WTC11 (cell line): ENCODE measurements around the gene MAP3K5.

Source experiments
- TF ChIP-seq, protein P1 (sequence below): fragments of 200-600 bp; IDR thresholded peaks from 2 replicates; pipeline ENCODE4 v1.8.0; 2022; ENCODE audit warnings: antibody characterized with exemption
- TF ChIP-seq, protein P2 (sequence below): sonication (generic); formaldehyde crosslinking; IDR thresholded peaks from 2 replicates; pipeline ENCODE4 v1.8.1; 2022; ENCODE audit warnings: missing genetic modification reagents, borderline replicate concordance

DNA sequence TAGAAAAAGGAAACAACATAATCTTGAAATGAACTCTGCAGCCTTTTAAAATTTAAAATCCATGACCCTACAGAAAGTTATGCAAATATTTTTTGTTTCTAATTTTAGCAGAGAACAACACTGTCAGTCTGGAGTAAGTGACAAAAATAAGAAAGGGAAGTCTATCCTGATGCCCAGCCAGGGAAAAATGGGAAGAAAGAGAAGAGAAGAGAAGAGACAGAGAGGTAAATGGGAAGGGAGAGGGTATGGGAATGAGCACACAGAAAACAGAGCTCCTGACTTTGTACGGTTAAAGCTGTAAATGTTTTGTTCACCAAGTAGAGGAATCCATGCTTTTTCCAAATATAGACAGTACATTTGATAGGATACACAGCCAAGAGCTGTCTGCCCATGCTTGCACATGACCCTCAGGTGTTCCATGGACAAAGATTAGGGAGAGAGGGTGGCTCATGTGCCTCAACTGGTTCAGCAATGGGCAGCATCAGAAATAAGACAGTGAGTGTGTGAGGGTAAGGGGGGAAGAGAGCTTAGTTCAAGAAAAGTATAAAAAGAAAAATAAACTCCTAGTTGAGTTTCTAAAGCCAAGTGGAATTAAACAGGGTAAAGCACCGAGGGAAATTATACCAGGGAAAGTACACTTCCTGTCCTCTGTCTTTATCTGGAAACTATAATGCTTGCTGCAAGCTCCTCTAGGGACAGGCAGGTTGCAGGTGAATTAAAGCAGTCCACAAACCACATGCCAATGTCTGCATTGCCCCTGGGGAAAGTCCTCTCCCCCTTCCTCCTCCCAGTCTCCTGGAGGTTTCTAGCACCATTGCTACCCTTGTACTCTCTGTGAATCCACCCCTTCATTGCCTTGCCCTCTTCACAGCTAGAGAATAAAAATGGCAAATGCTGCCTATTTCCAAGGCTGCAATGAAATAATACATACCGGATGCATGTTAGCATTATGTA, 30.0 kb downstream of the MAP3K5 start:
- TF ChIP-seq, protein P1, sequence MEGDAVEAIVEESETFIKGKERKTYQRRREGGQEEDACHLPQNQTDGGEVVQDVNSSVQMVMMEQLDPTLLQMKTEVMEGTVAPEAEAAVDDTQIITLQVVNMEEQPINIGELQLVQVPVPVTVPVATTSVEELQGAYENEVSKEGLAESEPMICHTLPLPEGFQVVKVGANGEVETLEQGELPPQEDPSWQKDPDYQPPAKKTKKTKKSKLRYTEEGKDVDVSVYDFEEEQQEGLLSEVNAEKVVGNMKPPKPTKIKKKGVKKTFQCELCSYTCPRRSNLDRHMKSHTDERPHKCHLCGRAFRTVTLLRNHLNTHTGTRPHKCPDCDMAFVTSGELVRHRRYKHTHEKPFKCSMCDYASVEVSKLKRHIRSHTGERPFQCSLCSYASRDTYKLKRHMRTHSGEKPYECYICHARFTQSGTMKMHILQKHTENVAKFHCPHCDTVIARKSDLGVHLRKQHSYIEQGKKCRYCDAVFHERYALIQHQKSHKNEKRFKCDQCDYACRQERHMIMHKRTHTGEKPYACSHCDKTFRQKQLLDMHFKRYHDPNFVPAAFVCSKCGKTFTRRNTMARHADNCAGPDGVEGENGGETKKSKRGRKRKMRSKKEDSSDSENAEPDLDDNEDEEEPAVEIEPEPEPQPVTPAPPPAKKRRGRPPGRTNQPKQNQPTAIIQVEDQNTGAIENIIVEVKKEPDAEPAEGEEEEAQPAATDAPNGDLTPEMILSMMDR: no peak
- TF ChIP-seq, protein P2, sequence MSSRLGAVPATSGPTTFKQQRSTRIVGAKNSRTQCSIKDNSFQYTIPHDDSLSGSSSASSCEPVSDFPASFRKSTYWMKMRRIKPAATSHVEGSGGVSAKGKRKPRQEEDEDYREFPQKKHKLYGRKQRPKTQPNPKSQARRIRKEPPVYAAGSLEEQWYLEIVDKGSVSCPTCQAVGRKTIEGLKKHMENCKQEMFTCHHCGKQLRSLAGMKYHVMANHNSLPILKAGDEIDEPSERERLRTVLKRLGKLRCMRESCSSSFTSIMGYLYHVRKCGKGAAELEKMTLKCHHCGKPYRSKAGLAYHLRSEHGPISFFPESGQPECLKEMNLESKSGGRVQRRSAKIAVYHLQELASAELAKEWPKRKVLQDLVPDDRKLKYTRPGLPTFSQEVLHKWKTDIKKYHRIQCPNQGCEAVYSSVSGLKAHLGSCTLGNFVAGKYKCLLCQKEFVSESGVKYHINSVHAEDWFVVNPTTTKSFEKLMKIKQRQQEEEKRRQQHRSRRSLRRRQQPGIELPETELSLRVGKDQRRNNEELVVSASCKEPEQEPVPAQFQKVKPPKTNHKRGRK (CRISPR knock-in tag): no peak
